ENCODE measurements around the gene DPEP2.
"Not testable (repeated sequence)": the region's sequence is repeated elsewhere in the genome, so short reads cannot be mapped to it uniquely, and the experiment has no call there.

DPEP2 gene

GRCh38 chr16:68030108-68030507, 30.8 kb upstream of the DPEP2 start:
- not testable (repeated sequence) for H2AFZ ChIP-seq (ENCODE audit: low read length, unreplicated experiment); H3K27me3 ChIP-seq (ENCODE audit: insufficient read depth, low read length); H3K79me2 ChIP-seq (ENCODE audit: control insufficient read depth, insufficient read depth, low read length, unreplicated experiment); H3K36me3 ChIP-seq (ENCODE audit: insufficient read depth, low read length); H3K4me3 ChIP-seq (ENCODE audit: low read depth, low read length)
- Histone ChIP-seq H3K4me1 (ENCODE audit: control insufficient read depth, insufficient read depth, low read length, unreplicated experiment) (peaks cover 28% of the 10 kb centered on the region), H3K27ac (ENCODE audit: low read depth, low read length) (peak overlapping the region; percentile 63)

GRCh38 chr16:68028996-68029395, 29.7 kb upstream of the DPEP2 start:
- H3K4me3 ChIP-seq (ENCODE audit: low read depth, low read length) = no peak overlapping the region
- peaks cover 6% of the 10 kb centered on the region for H3K79me2 ChIP-seq (ENCODE audit: control insufficient read depth, insufficient read depth, low read length, unreplicated experiment)
- H2AFZ ChIP-seq (ENCODE audit: low read length, unreplicated experiment) = no peak overlapping the region
- H3K36me3 ChIP-seq (ENCODE audit: insufficient read depth, low read length) = 0 out of 2 replicates have a peak, but pooled peaks cover 3% of the 10 kb centered on the region
- H3K27me3 ChIP-seq (ENCODE audit: insufficient read depth, low read length) = no peaks in the 10 kb centered on the region
- no peak overlapping the region for H3K27ac ChIP-seq (ENCODE audit: low read depth, low read length)
- peaks cover 33% of the 10 kb centered on the region for H3K4me1 ChIP-seq (ENCODE audit: control insufficient read depth, insufficient read depth, low read length, unreplicated experiment)

DNA sequence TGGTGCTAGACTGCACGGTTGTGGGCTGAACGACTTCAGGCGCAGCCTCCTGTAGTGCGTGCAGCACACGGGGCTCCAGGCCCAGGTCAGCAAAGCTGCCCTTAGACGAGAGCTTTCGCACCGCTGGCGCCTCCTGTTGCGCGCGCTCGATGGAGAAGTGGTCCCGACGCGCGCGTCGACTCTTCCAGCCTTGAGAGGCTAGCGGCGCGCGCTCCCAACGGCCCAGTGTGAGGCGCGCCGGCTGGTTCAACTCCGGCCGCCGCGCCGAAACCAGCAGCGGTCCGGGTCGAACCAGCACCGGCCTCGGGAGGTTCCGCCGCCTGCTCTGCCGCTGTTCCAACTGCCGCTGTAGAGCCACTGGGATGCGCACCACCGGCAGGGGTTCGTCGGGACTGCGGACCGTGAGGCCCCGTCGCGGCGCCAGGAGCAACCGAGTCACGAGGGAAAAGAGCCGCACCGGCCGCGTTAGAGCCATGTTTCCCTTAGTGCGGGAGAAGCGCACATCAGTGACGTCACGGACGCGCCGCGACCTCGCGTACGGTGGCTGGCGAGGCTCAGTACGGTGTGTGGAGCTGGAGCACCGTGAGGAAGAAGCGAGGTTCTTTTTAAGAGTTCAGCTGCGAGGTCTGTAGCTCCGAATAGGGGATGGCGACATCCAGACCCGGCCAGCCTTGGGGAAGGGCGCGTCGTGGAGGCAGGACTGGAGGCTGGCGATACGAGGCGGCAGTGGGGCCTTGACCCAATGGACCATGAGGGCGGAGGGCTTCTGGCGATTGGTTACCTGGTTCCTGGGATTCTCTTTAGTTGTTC, 23.6 kb upstream of the DPEP2 start, which contains the start of the genes DDX28 and DUS2:
Gene DDX28, minus strand, starts transcription at position 505 of the 810 bp plus-strand sequence. Its CDS starts 30 bp downstream, at position 475.
Gene DUS2, plus strand, starts transcription at position 557 of the 810 bp plus-strand sequence. CDS start 14,740 bp downstream, outside the sequence.
- peaks cover 5% of the 10 kb centered on the region; the same call in 1 of the 2 replicates for H3K36me3 ChIP-seq (ENCODE audit: insufficient read depth, low read length)
- no peaks in the 10 kb centered on the region for H3K27me3 ChIP-seq (ENCODE audit: insufficient read depth, low read length)
- peaks cover 18% of the 10 kb centered on the region for H3K4me1 ChIP-seq (ENCODE audit: control insufficient read depth, insufficient read depth, low read length, unreplicated experiment)
- H3K79me2 ChIP-seq (ENCODE audit: control insufficient read depth, insufficient read depth, low read length, unreplicated experiment) = peaks cover 36% of the 10 kb centered on the region
- peak within 1 kb of the TSS; percentile 65 for H2AFZ ChIP-seq (ENCODE audit: low read length, unreplicated experiment)
- H3K4me3 ChIP-seq (ENCODE audit: low read depth, low read length) = peak within 1 kb of the TSS; percentile 88
- peak within 1 kb of the TSS; percentile 75 for H3K27ac ChIP-seq (ENCODE audit: low read depth, low read length)

DNA sequence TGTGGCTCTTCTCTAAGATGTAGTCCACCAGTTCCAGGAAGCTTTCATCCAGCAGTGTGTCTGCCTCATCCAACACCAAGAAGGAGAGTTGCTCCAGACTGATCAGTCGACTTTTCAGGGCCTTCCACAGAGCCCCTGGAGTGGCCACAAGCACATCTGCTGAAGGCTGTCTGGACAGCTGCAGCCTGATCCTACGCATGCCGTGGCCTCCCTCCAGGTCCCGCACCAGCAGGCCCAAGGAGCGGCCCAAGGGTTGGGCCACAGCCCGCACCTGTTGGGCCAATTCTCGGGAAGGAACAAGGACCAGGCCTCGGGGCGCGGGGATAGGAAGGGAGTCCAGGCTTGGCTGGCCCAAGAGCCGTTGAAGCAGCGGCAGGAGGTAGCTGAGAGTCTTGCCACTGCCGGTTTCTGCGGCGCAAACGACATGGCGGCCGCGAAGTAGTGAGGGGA, 23.0 kb upstream of the DPEP2 start:
- H3K27ac ChIP-seq (ENCODE audit: low read depth, low read length) = peak overlapping the region; percentile 75; the same call in 1 of the 2 replicates
- peak overlapping the region; percentile 65 for H2AFZ ChIP-seq (ENCODE audit: low read length, unreplicated experiment)
- peaks cover 18% of the 10 kb centered on the region for H3K4me1 ChIP-seq (ENCODE audit: control insufficient read depth, insufficient read depth, low read length, unreplicated experiment)
- H3K4me3 ChIP-seq (ENCODE audit: low read depth, low read length) = peak overlapping the region; percentile 88
- H3K79me2 ChIP-seq (ENCODE audit: control insufficient read depth, insufficient read depth, low read length, unreplicated experiment) = peaks cover 36% of the 10 kb centered on the region
- H3K36me3 ChIP-seq (ENCODE audit: insufficient read depth, low read length) = peaks cover 5% of the 10 kb centered on the region; the same call in 1 of the 2 replicates
- no peaks in the 10 kb centered on the region for H3K27me3 ChIP-seq (ENCODE audit: insufficient read depth, low read length)

- no peak overlapping the region for H2AFZ ChIP-seq (ENCODE audit: low read length, unreplicated experiment)
- H3K4me3 ChIP-seq (ENCODE audit: low read depth, low read length) = peak overlapping the region; percentile 88
- no peaks in the 10 kb centered on the region for H3K27me3 ChIP-seq (ENCODE audit: insufficient read depth, low read length)
- no peak overlapping the region for H3K27ac ChIP-seq (ENCODE audit: low read depth, low read length)
- H3K36me3 ChIP-seq (ENCODE audit: insufficient read depth, low read length) = peaks cover 5% of the 10 kb centered on the region; the same call in 1 of the 2 replicates
- peaks cover 36% of the 10 kb centered on the region for H3K79me2 ChIP-seq (ENCODE audit: control insufficient read depth, insufficient read depth, low read length, unreplicated experiment)
- H3K4me1 ChIP-seq (ENCODE audit: control insufficient read depth, insufficient read depth, low read length, unreplicated experiment) = peaks cover 18% of the 10 kb centered on the region
Measured at GRCh38 chr16:68021490-68021889, 22.2 kb upstream of the DPEP2 start.

DNA sequence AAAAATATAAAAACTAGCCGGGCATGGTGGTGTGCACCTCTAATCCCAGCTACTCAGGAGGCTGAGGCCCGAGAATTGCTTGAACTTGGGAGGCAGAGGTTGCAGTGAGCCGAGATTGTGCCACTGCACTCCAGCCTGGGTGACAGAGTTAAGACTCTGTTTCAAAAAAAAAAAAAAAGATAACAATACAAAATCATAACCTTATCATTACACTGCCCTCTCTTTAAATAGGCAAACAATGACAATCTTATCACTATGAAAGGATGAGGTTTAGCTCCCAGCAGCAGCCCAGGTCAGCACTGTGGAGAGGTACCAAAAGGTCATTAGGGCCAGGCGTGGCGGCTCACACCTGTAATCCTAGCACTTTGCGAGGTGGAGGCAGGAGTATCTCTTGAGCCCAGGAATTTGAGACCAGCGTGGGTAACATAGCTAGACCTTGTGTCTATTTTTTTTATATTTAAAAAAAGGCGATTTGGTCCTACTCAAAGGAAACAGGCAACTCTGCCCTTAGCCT, 19.9 kb upstream of the DPEP2 start:
- Histone ChIP-seq H3K4me1 (ENCODE audit: control insufficient read depth, insufficient read depth, low read length, unreplicated experiment) (peaks cover 15% of the 10 kb centered on the region), H3K27me3 (ENCODE audit: insufficient read depth, low read length) (no peaks in the 10 kb centered on the region), H3K36me3 (ENCODE audit: insufficient read depth, low read length) (peaks cover 5% of the 10 kb centered on the region; the same call in 1 of the 2 replicates), H3K4me3 (ENCODE audit: low read depth, low read length) (no peak overlapping the region), H3K79me2 (ENCODE audit: control insufficient read depth, insufficient read depth, low read length, unreplicated experiment) (peaks cover 32% of the 10 kb centered on the region), H2AFZ (ENCODE audit: low read length, unreplicated experiment) (no peak overlapping the region), H3K27ac (ENCODE audit: low read depth, low read length) (no peak overlapping the region)

- Histone ChIP-seq H3K27me3 (ENCODE audit: insufficient read depth, low read length) (no peaks in the 10 kb centered on the region), H3K79me2 (ENCODE audit: control insufficient read depth, insufficient read depth, low read length, unreplicated experiment) (no peaks in the 10 kb centered on the region), H3K4me1 (ENCODE audit: control insufficient read depth, insufficient read depth, low read length, unreplicated experiment) (no peaks in the 10 kb centered on the region), H3K4me3 (ENCODE audit: low read depth, low read length) (no peak within 1 kb of the TSS), H3K27ac (ENCODE audit: low read depth, low read length) (no peak within 1 kb of the TSS), H2AFZ (ENCODE audit: low read length, unreplicated experiment) (no peak within 1 kb of the TSS), H3K36me3 (ENCODE audit: insufficient read depth, low read length) (no peaks in the 10 kb centered on the region)
Measured at GRCh38 chr16:68015681-68016080, 16.4 kb upstream of the DPEP2 start, which contains the start of gene DPEP2NB. Gene DPEP2NB (minus strand): TSS chr16:68015911. CDS start chr16:68015770, 141 bp downstream.

- no peak overlapping the region for H3K4me3 ChIP-seq (ENCODE audit: low read depth, low read length)
- no peaks in the 10 kb centered on the region for H3K36me3 ChIP-seq (ENCODE audit: insufficient read depth, low read length)
- no peak overlapping the region for H2AFZ ChIP-seq (ENCODE audit: low read length, unreplicated experiment)
- H3K27ac ChIP-seq (ENCODE audit: low read depth, low read length) = no peak overlapping the region
- H3K4me1 ChIP-seq (ENCODE audit: control insufficient read depth, insufficient read depth, low read length, unreplicated experiment) = no peaks in the 10 kb centered on the region
- H3K27me3 ChIP-seq (ENCODE audit: insufficient read depth, low read length) = no peaks in the 10 kb centered on the region
- H3K79me2 ChIP-seq (ENCODE audit: control insufficient read depth, insufficient read depth, low read length, unreplicated experiment) = no peaks in the 10 kb centered on the region
Measured at GRCh38 chr16:68013440-68013839, 14.2 kb upstream of the DPEP2 start.

GRCh38 chr16:68009872-68010271, 10.6 kb upstream of the DPEP2 start:
- H3K4me1 ChIP-seq (ENCODE audit: control insufficient read depth, insufficient read depth, low read length, unreplicated experiment); H3K79me2 ChIP-seq (ENCODE audit: control insufficient read depth, insufficient read depth, low read length, unreplicated experiment); H2AFZ ChIP-seq (ENCODE audit: low read length, unreplicated experiment); H3K27me3 ChIP-seq (ENCODE audit: insufficient read depth, low read length); H3K4me3 ChIP-seq (ENCODE audit: low read depth, low read length); H3K36me3 ChIP-seq (ENCODE audit: insufficient read depth, low read length); H3K27ac ChIP-seq (ENCODE audit: low read depth, low read length): not testable (repeated sequence)

GRCh38 chr16:68009157-68009735, 10.0 kb upstream of the DPEP2 start:
- Histone ChIP-seq H3K36me3 (ENCODE audit: insufficient read depth, low read length) (no peaks in the 10 kb centered on the region), H2AFZ (ENCODE audit: low read length, unreplicated experiment) (no peak overlapping the region)

More at GRCh38 chr16:68009157-68009735, 10.0 kb upstream of the DPEP2 start:
- Histone ChIP-seq H3K4me3 (ENCODE audit: low read depth, low read length) (no peak overlapping the region), H3K4me1 (ENCODE audit: control insufficient read depth, insufficient read depth, low read length, unreplicated experiment) (no peaks in the 10 kb centered on the region), H3K79me2 (ENCODE audit: control insufficient read depth, insufficient read depth, low read length, unreplicated experiment) (no peaks in the 10 kb centered on the region), H3K27me3 (ENCODE audit: insufficient read depth, low read length) (no peaks in the 10 kb centered on the region), H3K27ac (ENCODE audit: low read depth, low read length) (no peak overlapping the region)

Measured in ACC112 (cell line).